Endothelial cell (in vitro differentiated cells): ENCODE results near the gene AHRR. TPM values are rescaled to one million over a fixed set of nuclear protein-coding genes. Genes with fewer than 3 reads are reported as not detected.

Experiments used
- DNase-seq: peaks from one replicate; pipeline ENCODE4 v3.0.0; 2021; ENCODE audit warnings: low spot score
- H3K27ac Mint-ChIP-seq: one replicate; pipeline ENCODE4 v1.8.0; 2021; ENCODE audit warnings: mixed read lengths, inconsistent platforms; ENCODE audit not compliant: unreplicated experiment
- H3K27me3 Mint-ChIP-seq: one replicate; pipeline ENCODE4 v1.8.0; 2021; ENCODE audit warnings: mild to moderate bottlenecking, moderate library complexity, mixed read lengths, inconsistent platforms; ENCODE audit not compliant: unreplicated experiment
- H3K36me3 Mint-ChIP-seq: one replicate; pipeline ENCODE4 v1.8.0; 2021; ENCODE audit warnings: mild to moderate bottlenecking, low read depth, mixed read lengths, inconsistent platforms; ENCODE audit not compliant: unreplicated experiment
- H3K4me1 Mint-ChIP-seq: one replicate; pipeline ENCODE4 v1.8.0; 2021; ENCODE audit warnings: mild to moderate bottlenecking, mixed read lengths, inconsistent platforms; ENCODE audit not compliant: unreplicated experiment
- H3K4me3 Mint-ChIP-seq: one replicate; pipeline ENCODE4 v1.8.0; 2021; ENCODE audit warnings: mild to moderate bottlenecking, mixed read lengths, inconsistent platforms; ENCODE audit not compliant: unreplicated experiment
- H3K9me3 Mint-ChIP-seq: one replicate; pipeline ENCODE4 v1.8.0; 2021; ENCODE audit warnings: mixed read lengths, inconsistent platforms; ENCODE audit not compliant: unreplicated experiment
- CTCF ChIP-seq: fragments of 200-600 bp; sonication (generic); IDR thresholded peaks from one replicate; pipeline ENCODE4 v1.5.0; 2021; ENCODE audit warnings: antibody characterized with exemption; ENCODE audit not compliant: unreplicated experiment
- total RNA-seq: library from RNA; stranded (reverse); fragmentation: NEBNext Ultra II Directional; extraction: Animal tissue kit (Norgen Biotek cat#: 25700); gene quantifications from one replicate; pipeline ENCODE4 v1.2.1, GENCODE V29; 2021; ENCODE audit not compliant: unreplicated experiment

The AHRR gene
- total RNA-seq, 1 donor from 2014 or later: 8.7 TPM

DNA sequence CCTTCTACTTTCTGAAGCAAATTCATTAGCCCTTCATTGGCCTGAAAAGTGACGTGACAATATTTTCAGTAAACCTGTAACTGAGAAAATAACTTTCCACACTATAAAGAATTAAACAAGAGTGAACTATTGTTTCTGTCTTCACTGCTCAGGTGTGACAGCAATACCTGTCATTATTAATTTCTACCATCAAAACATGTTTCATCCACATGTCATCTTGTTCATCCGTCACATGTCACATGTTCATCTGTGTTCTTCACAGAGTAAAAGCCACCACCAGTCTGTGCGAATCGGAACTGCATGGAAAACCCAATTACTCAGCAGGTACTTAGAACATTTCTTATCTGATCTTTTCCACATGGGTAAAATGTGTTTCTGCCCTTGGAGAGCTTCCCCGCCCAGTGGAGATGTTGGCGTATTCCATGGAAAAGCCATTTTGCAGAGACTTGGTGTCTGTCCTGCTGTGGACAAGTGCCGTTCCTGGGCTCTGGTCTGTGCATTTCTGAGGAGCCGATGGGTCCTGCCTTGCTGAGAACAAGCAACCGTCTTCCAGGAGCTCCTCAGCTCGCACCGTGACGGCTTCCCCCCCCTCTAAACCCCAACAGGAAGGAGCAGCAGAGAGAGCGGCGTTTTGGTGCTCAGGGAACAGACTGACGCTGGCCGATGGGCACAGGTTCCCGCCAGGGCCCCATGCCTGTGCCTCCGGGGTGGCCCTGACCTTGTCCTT lies 110.8 kb downstream of the AHRR start:
- peaks cover 7% of the 10 kb centered on the region for H3K27me3 Mint-ChIP-seq
- peaks cover 9% of the 10 kb centered on the region for H3K4me1 Mint-ChIP-seq
- H3K9me3 Mint-ChIP-seq: no peaks in the 10 kb centered on the region
- DNase-seq: no peak
- H3K27ac Mint-ChIP-seq: no peak overlapping the region
- peaks cover 9% of the 10 kb centered on the region for H3K36me3 Mint-ChIP-seq
- H3K4me3 Mint-ChIP-seq: peak overlapping the region; percentile 2
- no peak for TF ChIP-seq CTCF

- TF ChIP-seq CTCF: no peak
- no peaks in the 10 kb centered on the region for H3K9me3 Mint-ChIP-seq
- no peak overlapping the region for H3K27ac Mint-ChIP-seq
- H3K4me3 Mint-ChIP-seq: no peak overlapping the region
- H3K27me3 Mint-ChIP-seq: peaks cover 7% of the 10 kb centered on the region
- H3K4me1 Mint-ChIP-seq: peaks cover 9% of the 10 kb centered on the region
- peaks cover 9% of the 10 kb centered on the region for H3K36me3 Mint-ChIP-seq
- no peak for DNase-seq
Observed at GRCh38 chr5:432928-433791, 111.6 kb downstream of the AHRR start.

DNA sequence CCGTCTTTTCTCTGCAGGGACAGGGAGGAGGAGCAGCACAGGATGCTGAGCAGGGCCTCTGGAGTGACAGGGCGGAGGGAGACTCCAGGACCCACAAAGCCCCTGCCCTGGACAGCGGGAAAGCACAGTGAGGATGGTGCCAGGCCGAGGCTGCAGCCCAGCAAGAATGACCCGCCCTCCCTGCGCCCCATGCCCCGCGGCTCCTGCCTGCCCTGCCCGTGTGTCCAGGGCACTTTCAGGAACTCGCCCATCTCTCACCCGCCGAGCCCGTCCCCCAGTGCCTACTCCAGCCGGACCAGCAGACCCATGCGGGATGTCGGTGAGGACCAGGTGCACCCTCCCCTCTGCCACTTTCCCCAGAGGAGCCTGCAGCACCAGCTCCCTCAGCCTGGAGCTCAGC lies 112.3 kb downstream of the AHRR start:
- peaks cover 6% of the 10 kb centered on the region for H3K4me1 Mint-ChIP-seq
- no peaks in the 10 kb centered on the region for H3K9me3 Mint-ChIP-seq
- no peak overlapping the region for H3K4me3 Mint-ChIP-seq
- DNase-seq: no peak
- no peak for TF ChIP-seq CTCF
- peaks cover 9% of the 10 kb centered on the region for H3K36me3 Mint-ChIP-seq
- no peak overlapping the region for H3K27ac Mint-ChIP-seq
- H3K27me3 Mint-ChIP-seq: peaks cover 7% of the 10 kb centered on the region

DNA sequence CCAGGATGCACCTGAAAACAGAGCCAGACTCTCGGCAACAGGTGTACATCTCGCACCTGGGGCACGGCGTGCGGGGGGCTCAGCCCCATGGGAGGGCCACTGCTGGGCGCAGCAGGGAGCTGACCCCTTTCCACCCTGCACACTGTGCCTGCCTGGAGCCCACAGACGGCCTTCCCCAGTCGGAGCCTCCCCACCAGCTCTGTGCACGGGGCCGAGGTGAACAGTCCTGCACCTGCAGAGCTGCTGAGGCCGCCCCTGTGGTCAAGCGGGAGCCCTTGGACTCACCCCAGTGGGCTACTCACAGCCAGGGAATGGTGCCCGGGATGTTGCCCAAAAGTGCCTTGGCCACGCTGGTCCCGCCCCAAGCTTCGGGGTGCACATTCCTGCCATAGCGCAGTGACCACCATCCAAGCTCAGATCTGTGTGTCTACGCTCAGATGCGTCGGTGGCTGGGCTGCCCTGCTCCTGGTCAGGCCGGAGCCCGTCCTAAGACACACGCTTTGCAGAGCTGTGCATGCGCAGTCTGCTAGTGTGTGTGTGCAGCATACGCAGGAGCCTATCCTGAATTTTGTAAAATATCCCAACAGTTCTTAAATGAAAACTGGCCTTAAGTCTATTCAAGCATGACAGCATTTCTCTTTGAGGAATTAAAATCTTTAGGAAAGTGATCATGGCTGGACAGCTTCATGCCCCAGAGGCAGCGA lies 113.1 kb downstream of the AHRR start:
- TF ChIP-seq CTCF: no peak
- peaks cover 9% of the 10 kb centered on the region for H3K36me3 Mint-ChIP-seq
- no peak overlapping the region for H3K4me3 Mint-ChIP-seq
- H3K27me3 Mint-ChIP-seq: peaks cover 7% of the 10 kb centered on the region
- no peak for DNase-seq
- no peak overlapping the region for H3K27ac Mint-ChIP-seq
- H3K9me3 Mint-ChIP-seq: no peaks in the 10 kb centered on the region
- H3K4me1 Mint-ChIP-seq: peaks cover 3% of the 10 kb centered on the region
